HepG2 (cell line): ENCODE results near the gene ZNF593OS. TPM values are rescaled to one million over a fixed set of nuclear protein-coding genes. Genes with fewer than 3 reads are reported as not detected.

ENCODE experiments used
- ATAC-seq: fragments of 200-7000 bp; cut with Tn5 transposase; 3 replicates; pipeline ENCODE4 v1.9.1; 2020; ENCODE audit warnings: mild to moderate bottlenecking, moderate library complexity
- BruUV-seq: library from RNA; stranded (reverse); fragments of 400-500 nt; replicated peaks from 2 replicates; lab custom pipeline; 2021; lab: Mats Ljungman, UMichigan
- CTCF ChIA-PET: fragments of 300-600 bp; formaldehyde crosslinking; extraction: SDS; loops from one replicate; lab custom pipeline; 2021; ENCODE audit warnings: low total read pairs, inconsistent platforms, low intra/inter-chr PET ratio; lab: Yijun Ruan, JAX
- POLR2A ChIA-PET: fragments of 350-600 bp; sonication (Branson Sonifier 250); formaldehyde crosslinking; loops from one replicate; lab custom pipeline; 2020; ENCODE audit warnings: antibody characterized with exemption, inconsistent platforms; lab: Yijun Ruan, JAX
- DNase-seq: peaks from one replicate; pipeline ENCODE4 v3.0.0-alpha.2; 2015; ENCODE audit warnings: low spot score
- FAIRE-seq: peaks from 3 replicates; lab custom pipeline; 2011; peaks lifted over from hg19 to GRCh38; lab: Jason Lieb, UNC
- H2AFZ ChIP-seq: one replicate; pipeline ENCODE4 v1.6.1; 2011; ENCODE audit warnings: low read length, inconsistent platforms
- H3K27ac ChIP-seq: fragments of 300-600 bp; 3 replicates; pipeline ENCODE4 v1.8.0; 2011; ENCODE audit warnings: mixed run types, mild to moderate bottlenecking, mixed read lengths, low read length, inconsistent platforms; ENCODE audit not compliant: insufficient read depth; ENCODE audit errors: extremely low read length
- H3K27me3 ChIP-seq, 2 experiments: fragments of 200-600 bp in 1 of 2; 2 replicates in 1 of 2; 3 replicates in 1 of 2; pipeline versions ENCODE4 v1.6.0 to v1.8.0; 2011; ENCODE audit warnings: low read length in 2 of 2, mild to moderate bottlenecking in 2 of 2, moderate library complexity in 2 of 2, inconsistent platforms in 1 of 2; ENCODE audit not compliant: insufficient read depth in 2 of 2, control insufficient read depth in 1 of 2
- H3K36me3 ChIP-seq, 2 experiments: fragments of 200-600 bp in 1 of 2; replicated peaks in 1 of 2; 2 replicates in 1 of 2; 3 replicates in 1 of 2; pipeline versions ENCODE4 v1.5.1 to v1.8.0; 2011; ENCODE audit warnings: low read length in 2 of 2, inconsistent platforms in 1 of 2; ENCODE audit not compliant: insufficient read depth in 2 of 2, control insufficient read depth in 1 of 2
- H3K4me1 ChIP-seq: 2 replicates; pipeline ENCODE4 v1.5.1; 2012; ENCODE audit warnings: low read length, inconsistent platforms; ENCODE audit not compliant: insufficient read depth
- H3K4me2 ChIP-seq: 2 replicates; pipeline ENCODE4 v1.6.0; 2011; ENCODE audit warnings: low read depth, low read length, inconsistent platforms
- H3K4me3 ChIP-seq, 3 experiments: fragments of 200-600 bp in 1 of 3; sonication (generic), shearing (Covaris generic) in 1 of 3; replicated peaks in 1 of 3; 2 replicates each; pipeline ENCODE4 v1.5.1; 2011 to 2016; ENCODE audit warnings: low read length in 3 of 3, inconsistent platforms in 2 of 3, low read depth in 2 of 3, mild to moderate bottlenecking in 2 of 3, control low read depth in 1 of 3, mixed read lengths in 1 of 3; ENCODE audit not compliant: insufficient read depth in 1 of 3
- H3K79me2 ChIP-seq: one replicate; pipeline ENCODE4 v1.6.1; 2011; ENCODE audit warnings: low read length, inconsistent platforms; ENCODE audit not compliant: insufficient read depth
- H3K9ac ChIP-seq: 2 replicates; pipeline ENCODE4 v1.6.0; 2011; ENCODE audit warnings: mild to moderate bottlenecking, low read depth, low read length, inconsistent platforms; ENCODE audit not compliant: insufficient read depth
- H3K9me3 ChIP-seq: 2 replicates; pipeline ENCODE4 v1.5.1; 2012; ENCODE audit warnings: mild to moderate bottlenecking, low read length
- H4K20me1 ChIP-seq: 2 replicates; pipeline ENCODE4 v1.6.0; 2011; ENCODE audit warnings: inconsistent platforms, mild to moderate bottlenecking, low read length, moderate library complexity; ENCODE audit not compliant: insufficient read depth
- ZNF629 ChIP-seq: sonication (generic); formaldehyde crosslinking; conservative IDR thresholded peaks from 2 replicates; pipeline ENCODE4 v1.5.0; 2020; ENCODE audit warnings: missing genetic modification reagents
- WGBS: methylation state at CpG from one replicate; pipeline ENCODE4 v1.1.6; 2017; ENCODE audit warnings: low lambda C conversion rate; 5-methylcytosine and 5-hydroxymethylcytosine counted together
- in situ Hi-C: cut with HindIII; loops from 2 replicates; pipeline ENCODE4 v1.10.0; 2017; ENCODE audit warnings: low pct_unique_long_range_greater_than_20kb; ENCODE audit not compliant: extremely low pct_ligation_motif_present
- intact Hi-C: fragments of 100-400 bp; cut with micrococcal nuclease; formaldehyde crosslinking; loops from one replicate; pipeline ENCODE4 v1.10.0; 2022; ENCODE audit not compliant: unreplicated experiment
- polyA plus RNA-seq, 8 experiments: library from polyadenylated mRNA; depleted of rRNA in 3 of 8; stranded (reverse) in 7 of 8; unstranded in 1 of 8; fragments of >200 nt; fragmentation: Illumina TruSeq in 4 of 8; extraction: Trizol in 4 of 8; gene quantifications; 2 replicates each; pipeline versions ENCODE4 v1.2.1 to v1.2.3, GENCODE V29; 2011 to 2016; ENCODE audit warnings: low read depth in 4 of 8, missing spikeins in 1 of 8, mixed read lengths in 1 of 8; ENCODE audit not compliant: insufficient read depth in 1 of 8
- total RNA-seq, 5 experiments: library from RNA; depleted of rRNA; stranded (reverse); fragments of >200 nt; fragmentation: Illumina TruSeq; extraction: Trizol; gene quantifications; 2 replicates each; pipeline ENCODE4 v1.2.3, GENCODE V29; 2016; ENCODE audit warnings: low read depth in 1 of 5
- TF ChIP-seq, protein P1 (sequence below): sonication (generic); formaldehyde crosslinking; IDR thresholded peaks from 2 replicates; pipeline ENCODE4 v1.5.0; 2020; ENCODE audit warnings: mild to moderate bottlenecking, missing genetic modification reagents
- TF ChIP-seq, protein P2 (sequence below): sonication (generic); formaldehyde crosslinking; IDR thresholded peaks from 2 replicates; pipeline ENCODE4 v1.5.0; 2020; ENCODE audit warnings: missing genetic modification reagents

The ZNF593OS gene
- total and polyA plus RNA-seq, 2 of the 13 experiments (the other 11 are each of a cell fraction or from before 2014, with no cell fraction given), result not detected

GRCh38 chr1:26181586-26182382 is 10.2 kb upstream of the ZNF593OS start (continued):
- TF ChIP-seq, protein P1, sequence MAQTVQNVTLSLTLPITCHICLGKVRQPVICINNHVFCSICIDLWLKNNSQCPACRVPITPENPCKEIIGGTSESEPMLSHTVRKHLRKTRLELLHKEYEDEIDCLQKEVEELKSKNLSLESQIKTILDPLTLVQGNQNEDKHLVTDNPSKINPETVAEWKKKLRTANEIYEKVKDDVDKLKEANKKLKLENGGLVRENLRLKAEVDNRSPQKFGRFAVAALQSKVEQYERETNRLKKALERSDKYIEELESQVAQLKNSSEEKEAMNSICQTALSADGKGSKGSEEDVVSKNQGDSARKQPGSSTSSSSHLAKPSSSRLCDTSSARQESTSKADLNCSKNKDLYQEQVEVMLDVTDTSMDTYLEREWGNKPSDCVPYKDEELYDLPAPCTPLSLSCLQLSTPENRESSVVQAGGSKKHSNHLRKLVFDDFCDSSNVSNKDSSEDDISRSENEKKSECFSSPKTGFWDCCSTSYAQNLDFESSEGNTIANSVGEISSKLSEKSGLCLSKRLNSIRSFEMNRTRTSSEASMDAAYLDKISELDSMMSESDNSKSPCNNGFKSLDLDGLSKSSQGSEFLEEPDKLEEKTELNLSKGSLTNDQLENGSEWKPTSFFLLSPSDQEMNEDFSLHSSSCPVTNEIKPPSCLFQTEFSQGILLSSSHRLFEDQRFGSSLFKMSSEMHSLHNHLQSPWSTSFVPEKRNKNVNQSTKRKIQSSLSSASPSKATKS (CRISPR knock-in tag), result no peak

DNA sequence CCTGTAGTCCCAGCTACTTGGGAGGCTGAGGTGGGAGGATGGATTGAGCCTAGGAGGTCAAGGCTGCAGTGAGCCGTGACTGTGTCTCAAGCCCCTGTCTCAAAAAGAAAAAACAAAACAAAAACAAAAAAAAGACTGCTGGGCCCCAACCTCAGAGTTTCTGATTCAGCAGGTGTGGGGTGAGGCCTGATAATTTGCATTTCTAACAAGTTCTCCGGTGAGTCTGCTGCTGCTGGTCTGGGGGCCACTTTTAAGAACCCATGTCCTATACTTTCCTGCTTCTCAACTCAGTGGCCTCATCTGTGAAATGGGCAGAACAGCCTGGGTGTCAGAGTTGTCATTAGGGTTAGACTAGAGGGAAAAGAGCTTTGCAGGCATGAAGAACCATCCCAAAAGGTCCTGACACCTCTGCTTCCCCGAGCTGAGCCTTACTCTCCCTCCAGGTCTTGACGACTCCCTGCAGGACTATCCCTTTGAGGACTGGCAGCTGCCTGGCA is 8.4 kb upstream of the ZNF593OS start:
- FAIRE-seq, result no peak
- Histone ChIP-seq H3K79me2 (no peaks in the 10 kb centered on the region), H2AFZ (no peak overlapping the region), H3K4me1 (peaks cover 24% of the 10 kb centered on the region), H3K4me3 (no peak overlapping the region), H3K36me3 (peaks cover 0 to 2% of the 10 kb centered on the region in 2 experiments; a peak in 2 of 5 replicates), H3K27ac (no peak overlapping the region), H3K9me3 (no peaks in the 10 kb centered on the region), H3K4me2 (no peak overlapping the region), H4K20me1 (no peaks in the 10 kb centered on the region), H3K27me3 (no peaks in the 10 kb centered on the region), H3K9ac (no peak overlapping the region)
- no TSS peak for BruUV-seq
- CTCF ChIA-PET, result no interaction called here
- DNase-seq, result no peak
- TF ChIP-seq ZNF629 (CRISPR knock-in tag), result peak; percentile 60
- TF ChIP-seq, protein P2, sequence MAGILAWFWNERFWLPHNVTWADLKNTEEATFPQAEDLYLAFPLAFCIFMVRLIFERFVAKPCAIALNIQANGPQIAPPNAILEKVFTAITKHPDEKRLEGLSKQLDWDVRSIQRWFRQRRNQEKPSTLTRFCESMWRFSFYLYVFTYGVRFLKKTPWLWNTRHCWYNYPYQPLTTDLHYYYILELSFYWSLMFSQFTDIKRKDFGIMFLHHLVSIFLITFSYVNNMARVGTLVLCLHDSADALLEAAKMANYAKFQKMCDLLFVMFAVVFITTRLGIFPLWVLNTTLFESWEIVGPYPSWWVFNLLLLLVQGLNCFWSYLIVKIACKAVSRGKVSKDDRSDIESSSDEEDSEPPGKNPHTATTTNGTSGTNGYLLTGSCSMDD (CRISPR knock-in tag), result no peak
- intact Hi-C loops (no loop called here), in situ Hi-C loops (no loop called here)
- WGBS, result 47% methylated on average over 4 of the region's 4 CpGs
- no peak for ATAC-seq
- POLR2A ChIA-PET, result no interaction called here
